Gastroesophageal sphincter (tissue), 3 donors: ENCODE results near the gene CCDC86.

Source experiments
- CTCF ChIP-seq, 4 experiments: fragments of 200-600 bp in 2 of 4; fragments of 450-650 bp in 2 of 4; sonication (generic) in 1 of 4; IDR thresholded peaks; one replicate each; pipeline ENCODE4 v1.5.1; 2017 to 2019; ENCODE audit warnings: antibody characterized with exemption in 4 of 4, mild to moderate bottlenecking in 2 of 4, moderate library complexity in 2 of 4
- EP300 ChIP-seq: sonication (generic); formaldehyde crosslinking; IDR thresholded peaks from one replicate; pipeline ENCODE4 v1.6.1; 2017; ENCODE audit warnings: antibody characterized with exemption, mild to moderate bottlenecking
- POLR2A ChIP-seq, 2 donors: fragments of 450-650 bp; IDR thresholded peaks; one replicate each; pipeline ENCODE4 v1.6.1; 2017; ENCODE audit warnings: antibody characterized with exemption in 2 of 2, mild to moderate bottlenecking in 2 of 2, moderate library complexity in 1 of 2
- POLR2AphosphoS5 ChIP-seq: sonication (generic); formaldehyde crosslinking; IDR thresholded peaks from one replicate; pipeline ENCODE4 v1.6.1; 2017; ENCODE audit warnings: antibody characterized with exemption

- TF ChIP-seq CTCF (IDR thresholded peaks at IDR 0.05) (peak in 1 of 4 experiments; percentile 2), EP300 (no peak), POLR2A (IDR thresholded peaks at IDR 0.05) (peak in 1 of 2 donors; percentile 25), POLR2AphosphoS5 (peak; percentile 88)
These were observed at the start of gene CCDC86 for GRCh38 chr11:60841797-60842667.
